GM21423 (cell line): Measurements from ENCODE around the gene MRPS34.
"Not testable (repeated sequence)": the region's sequence is repeated elsewhere in the genome, so short reads cannot be mapped to it uniquely, and the experiment has no call there.

Experiments used
- ATAC-seq: cut with Tn5 transposase; IDR thresholded peaks from one replicate; pipeline ENCODE4 v1.9.1; 2021; ENCODE audit warnings: mild to moderate bottlenecking, moderate library complexity; ENCODE audit not compliant: unreplicated experiment

Gene MRPS34

DNA sequence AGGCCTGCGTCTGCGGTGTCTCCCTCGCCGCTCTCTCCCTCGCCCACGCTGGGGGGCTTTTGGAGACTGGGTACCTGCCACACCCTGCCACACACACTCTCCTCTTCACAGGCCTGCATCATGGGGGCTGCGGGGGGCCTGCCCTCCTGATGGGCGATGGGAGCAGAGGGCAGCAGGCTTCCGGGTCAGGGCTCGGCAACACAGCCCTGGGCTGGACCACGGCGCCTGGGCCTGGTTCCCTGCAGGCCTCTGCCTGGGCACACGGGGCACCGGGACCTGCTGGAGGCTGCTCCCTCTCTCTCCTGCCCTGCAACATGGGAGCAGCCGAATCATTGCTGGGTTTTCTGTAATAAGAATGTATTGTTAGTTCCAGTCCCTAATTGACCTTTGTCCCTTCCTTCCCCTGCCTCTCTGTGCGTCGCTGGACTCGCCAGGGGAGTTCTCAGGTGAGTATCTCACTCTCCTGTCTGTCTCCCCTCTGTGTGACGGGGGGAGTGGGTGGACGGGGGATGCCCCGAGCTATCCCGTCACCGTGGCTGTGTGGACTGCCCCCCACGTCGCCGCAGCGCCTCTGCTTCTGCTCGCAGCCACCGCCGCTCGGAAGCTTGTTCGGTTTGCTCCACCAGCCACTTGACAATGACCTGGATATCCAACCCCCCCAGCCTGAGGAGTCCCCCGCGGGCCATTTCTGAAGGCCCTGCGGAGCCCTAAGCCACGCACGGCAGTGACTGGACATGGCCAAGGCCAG, 15.0 kb downstream of the MRPS34 start:
- ATAC-seq = no peak

DNA sequence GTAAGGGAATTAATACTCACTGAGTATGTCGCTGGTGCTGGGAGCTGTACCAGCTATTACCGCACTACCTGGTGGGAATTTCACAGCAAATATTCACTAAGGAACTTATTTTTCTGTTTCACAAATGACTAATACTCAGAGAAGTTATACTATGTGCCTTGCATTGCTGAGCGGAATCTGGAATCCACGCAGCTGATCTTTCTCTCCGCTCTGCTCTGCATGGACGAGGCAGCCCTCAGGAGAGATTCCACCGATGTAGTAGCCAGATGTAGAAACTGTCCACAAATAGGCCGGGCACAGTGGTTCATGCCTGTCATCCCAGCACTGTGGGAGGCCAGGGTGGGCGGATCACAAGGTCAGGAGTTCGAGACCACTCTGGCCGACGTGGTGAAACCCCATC, 18.7 kb downstream of the MRPS34 start:
- ATAC-seq = no peak

DNA sequence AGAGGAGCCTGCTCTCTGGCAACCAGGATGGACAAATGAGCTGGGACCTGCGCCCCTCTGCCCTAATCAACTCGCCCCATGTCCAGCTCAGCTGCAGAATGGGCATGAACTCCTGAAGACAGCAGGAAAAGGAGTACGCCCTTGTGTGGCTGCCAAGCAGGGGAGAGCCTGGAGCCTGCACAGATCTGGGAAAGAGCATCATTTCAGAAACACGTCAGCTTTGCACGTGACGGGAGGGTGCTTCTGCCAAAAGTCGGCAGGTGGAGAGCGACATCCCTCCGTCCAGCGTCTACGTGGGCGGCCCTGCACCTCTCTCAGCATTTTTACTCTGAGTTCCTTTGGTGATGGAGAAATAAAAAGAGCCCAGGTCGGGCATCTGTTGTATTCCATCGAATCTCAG, 20.1 kb downstream of the MRPS34 start:
- ATAC-seq = no peak

DNA sequence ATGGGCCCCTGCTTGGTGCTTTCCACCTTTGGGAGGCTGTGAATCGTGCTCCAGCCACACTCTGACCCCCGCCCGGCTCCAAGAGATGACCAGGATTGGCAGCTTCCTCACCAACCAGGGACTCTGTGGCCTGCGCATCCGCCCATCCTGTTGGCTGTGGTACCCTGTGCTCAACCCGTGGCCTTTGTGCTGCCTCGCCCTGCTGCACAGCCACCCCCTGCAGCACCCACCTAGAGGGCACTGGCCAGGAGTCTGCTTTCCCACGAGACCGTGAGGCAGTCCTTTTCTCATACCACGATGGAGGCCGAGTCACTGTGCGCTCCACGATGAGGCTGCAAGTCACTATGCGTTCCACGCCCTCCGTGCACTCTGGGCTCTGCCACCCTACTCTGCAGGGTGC, 21.0 kb downstream of the MRPS34 start:
- ATAC-seq = no peak

DNA sequence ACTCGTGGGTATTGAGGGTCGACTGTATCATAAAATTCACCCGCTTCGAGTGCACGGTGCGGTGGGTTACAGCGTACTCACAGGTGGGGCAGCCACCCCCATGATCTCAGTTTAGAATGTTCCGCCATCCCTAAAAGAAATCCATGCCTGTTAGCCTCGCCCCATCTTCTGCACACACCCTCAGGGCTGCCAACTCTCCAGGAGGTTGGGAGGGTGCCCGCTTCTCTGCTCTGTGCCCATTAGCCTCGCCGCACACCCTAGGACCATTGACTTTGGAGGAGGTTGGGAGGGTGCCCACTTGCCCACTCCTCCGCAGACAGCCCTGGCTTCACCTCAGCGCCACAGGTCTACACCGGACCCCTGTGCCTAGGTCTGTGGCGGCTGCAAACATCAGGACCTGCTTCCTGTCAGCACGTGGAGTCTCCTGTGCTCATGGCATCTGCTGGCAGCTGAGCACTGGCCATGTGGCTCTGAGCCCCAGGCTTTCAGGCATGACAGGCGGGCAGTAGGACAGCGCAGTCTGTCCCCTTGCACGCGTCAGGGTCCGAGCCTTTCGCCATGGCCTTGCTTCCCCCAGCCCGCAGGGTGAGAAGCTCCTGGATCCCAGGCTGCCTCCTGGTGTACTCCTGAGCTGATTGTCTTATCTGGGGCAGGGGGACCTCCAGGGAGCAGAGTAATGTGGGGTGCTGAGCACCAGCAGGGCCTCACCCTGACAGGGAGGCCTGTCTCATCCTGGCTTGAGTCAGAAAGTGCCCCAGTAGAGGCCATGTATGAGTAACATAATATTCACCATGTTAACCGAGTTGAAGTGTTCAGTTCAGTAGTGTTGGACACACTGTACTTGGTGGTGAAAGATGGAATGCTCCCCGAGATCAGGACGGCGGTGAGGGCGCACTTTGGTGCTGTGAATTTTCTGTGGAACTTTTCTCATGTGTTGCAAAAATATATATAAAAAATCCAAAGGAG, 23.5 kb downstream of the MRPS34 start:
- ATAC-seq = no peak

DNA sequence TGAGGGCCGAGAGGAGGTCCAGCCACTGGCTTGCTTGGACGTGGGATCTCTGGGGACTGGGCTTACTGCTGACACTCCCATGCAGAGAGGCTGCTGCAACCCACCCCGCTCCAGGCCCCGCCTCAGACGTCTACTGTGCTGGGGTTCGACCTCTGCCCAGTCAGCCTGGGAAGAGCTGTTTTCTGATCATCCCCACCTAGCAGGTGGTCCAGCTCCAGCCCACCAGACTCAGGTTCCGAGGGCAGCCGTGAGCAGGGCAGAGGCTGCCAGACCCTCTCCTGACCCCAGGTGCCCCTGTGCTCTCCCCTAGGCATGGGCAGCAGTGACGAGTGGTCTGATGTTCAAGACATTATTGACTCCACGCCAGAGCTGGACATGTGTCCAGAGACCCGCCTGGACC, 25.0 kb downstream of the MRPS34 start:
- ATAC-seq = no peak

DNA sequence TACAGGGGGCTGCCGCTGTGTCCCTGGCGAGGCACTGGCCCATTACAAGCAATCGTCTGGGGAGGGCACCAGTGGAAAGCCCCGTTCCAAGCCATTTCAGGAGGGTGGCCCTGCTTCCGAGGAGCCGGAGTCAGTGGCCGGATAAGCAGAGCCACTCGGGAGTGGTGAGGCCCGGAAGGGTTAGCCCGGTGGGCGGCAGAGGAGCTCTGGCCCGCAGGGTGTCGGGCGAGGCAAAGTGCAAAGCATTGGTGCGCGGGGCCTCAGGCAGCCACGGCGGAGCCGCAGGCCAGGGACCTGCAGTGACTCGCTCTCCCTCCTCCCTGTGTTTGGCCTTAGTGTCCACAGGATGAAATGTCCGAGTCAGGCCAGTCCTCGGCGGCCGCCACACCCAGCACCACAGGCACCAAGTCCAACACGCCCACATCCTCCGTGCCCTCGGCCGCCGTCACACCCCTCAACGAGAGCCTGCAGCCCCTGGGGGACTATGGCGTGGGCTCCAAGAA, 26.2 kb downstream of the MRPS34 start:
- ATAC-seq = no peak

DNA sequence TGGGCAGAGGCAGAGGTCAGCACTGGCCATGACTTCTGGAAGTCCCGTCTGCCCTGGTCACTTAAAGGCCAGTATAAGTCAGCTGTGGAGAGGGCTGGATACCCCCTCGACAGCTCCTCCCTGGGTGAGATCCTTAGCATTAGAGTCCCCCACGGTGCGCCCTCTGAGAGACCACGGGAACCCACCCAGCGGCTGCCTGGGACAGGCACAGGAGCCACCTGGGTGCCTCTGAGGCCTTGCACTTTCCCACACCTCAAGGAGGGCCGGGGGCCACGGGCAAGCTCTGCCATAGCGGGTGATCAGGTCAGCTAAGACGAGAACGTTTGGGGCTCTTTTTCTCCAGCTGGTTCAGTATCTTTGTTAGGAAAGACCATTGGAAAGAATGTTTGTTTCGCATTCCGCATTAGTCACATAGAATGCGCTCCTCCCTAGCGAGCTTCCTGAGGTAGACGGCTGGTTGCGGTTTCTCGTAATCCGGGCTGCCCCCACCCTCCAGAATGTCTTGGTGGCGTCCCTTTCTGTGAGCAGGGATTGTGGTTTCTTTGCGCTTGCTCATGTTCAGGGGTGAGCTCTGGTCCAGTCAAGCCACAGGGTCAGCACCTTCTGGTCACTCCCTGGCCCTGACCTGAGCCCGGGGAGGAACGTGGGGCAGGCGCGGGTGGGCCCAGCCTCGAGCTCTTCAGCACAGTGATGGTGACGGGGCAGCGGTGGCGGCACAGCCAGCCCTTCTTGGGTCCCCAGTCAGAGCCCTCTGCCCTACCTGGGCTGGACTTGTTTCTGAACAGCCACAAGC, 26.8 kb downstream of the MRPS34 start:
- no peak for ATAC-seq

DNA sequence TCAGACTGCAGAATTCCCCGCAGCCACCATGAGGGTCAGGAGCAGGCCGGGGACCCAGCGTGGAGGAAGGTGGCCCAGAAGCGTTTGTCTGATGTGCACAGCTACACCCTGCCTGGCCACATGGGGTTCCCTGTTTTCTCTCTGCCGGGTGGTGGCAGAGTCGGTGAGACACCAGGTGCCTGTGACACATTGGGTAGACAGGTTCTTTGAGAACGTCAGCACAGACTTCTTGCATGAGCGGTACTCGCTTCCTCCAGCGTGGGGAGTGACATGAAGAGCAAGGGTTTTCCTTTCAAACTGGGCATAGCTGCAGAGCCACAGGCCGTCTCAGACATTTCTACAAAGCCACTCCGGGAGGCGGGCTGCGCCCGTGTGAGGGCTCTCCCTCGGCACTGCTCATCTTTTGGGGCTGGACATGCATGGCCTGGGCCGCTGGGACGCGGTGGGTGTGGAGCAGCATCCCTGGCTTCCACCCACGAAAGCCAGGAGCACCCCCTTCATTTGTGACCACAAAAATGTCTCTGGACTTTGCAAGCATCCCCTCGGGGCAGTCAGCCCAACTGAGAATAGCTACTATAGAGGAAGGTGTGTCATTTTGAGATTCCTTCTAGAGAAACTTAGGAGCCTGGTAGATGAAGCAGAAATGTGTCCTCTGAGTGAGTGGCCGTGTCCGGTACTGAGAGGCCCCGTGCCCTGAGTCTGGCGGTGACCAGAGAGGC, 27.6 kb downstream of the MRPS34 start:
- ATAC-seq = no peak

DNA sequence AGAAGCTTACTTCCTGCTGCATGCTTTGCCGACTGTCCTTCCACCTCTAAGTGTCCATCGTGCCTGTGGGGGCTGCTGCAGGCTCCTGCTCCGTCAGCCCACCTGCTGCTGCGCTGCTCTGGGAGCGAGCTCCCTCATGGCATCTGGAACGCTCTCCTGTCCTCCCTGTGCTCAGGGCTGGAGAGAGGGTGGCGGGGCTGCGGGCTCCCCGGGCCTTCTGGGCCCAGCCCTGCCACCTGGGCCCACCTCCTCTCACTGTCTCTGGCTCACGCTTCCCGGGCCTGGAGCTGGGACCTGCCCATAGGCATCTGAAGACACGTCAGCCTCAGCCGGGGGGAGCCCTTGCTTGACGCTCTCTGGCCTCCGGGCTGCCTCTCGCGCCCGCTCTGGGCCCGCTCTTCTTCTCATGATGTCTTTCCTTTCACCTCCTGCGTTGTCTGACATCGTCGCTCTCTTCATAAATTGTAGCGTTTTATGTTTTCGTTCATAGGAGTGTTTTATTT, 28.5 kb downstream of the MRPS34 start:
- no peak for ATAC-seq

DNA sequence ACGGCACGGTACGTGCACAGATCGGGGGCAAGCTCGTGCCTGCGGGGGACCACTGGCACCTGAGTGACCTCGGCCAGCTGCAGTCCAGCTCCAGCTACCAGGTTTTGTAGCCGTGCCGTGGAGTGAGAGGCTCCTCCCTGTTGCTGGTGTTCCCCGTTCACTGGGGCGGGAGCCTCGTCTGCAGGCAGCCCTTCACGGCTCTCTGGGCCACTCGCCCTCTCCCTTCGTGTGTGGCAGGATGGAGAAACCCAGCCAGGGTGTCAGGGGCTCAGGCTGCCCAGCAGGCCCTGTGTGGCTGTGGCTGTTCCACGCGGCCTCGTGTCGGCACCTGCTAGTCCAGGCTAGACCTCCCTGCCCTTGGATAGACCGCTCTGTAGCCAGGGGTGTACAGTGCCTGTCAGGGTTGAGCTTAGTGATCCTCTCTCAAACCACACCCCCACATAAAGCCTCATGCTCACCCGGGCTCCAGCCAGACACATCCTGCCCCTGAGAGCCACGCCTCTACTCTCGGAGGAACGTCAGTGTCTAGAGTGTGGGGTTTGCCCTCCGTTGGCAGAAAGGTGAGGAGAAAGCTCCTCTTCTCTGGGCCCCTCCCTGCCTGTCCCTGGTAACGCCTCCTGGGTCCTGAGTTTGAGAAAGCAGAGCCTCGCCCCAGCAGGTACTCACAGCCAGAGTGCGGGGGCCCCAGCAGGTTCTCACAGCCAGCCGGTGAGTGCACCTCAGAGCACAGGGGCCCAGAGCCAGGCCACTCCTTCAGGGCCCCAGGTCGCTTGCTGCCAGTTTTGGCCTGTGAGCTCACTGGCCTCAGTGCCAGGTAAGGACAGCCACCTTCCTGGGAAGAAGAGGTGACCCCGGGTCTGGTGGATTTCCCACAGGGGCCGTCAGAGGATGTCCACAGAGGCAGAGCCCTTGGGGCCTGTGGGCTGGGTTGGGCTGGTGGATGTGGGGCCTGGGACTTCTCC, 29.3 kb downstream of the MRPS34 start:
- ATAC-seq = no peak

DNA sequence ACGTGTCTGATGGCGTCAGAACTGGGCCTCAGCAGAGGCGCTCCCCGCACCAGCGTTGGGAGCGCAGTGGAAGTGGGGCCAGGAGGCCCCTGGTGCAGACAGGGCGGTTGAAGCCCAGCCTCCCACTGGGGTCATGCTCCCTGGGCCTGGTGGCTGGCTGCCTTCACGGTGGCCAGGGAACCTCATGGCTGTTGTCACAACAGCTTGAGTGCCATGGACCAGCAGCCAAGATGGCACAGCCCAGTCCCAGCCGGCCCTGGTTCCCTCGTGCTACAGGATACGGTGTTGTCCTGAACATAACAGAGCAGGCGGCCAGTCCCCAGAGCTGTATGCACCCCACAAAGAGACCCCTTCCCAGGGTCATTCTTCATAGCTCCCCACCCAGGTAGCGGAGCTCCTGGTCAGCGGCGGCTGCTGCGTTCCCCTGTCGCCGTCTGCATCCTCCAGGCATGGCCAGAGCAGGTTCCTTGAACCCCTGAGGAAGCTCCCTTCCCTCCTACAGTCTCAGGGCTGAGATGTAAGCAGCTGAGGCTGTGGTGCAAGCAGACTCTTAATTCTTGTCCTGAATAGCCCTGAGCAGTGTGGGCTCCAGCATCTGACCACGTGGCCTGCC, 31.3 kb downstream of the MRPS34 start:
- ATAC-seq = no peak

DNA sequence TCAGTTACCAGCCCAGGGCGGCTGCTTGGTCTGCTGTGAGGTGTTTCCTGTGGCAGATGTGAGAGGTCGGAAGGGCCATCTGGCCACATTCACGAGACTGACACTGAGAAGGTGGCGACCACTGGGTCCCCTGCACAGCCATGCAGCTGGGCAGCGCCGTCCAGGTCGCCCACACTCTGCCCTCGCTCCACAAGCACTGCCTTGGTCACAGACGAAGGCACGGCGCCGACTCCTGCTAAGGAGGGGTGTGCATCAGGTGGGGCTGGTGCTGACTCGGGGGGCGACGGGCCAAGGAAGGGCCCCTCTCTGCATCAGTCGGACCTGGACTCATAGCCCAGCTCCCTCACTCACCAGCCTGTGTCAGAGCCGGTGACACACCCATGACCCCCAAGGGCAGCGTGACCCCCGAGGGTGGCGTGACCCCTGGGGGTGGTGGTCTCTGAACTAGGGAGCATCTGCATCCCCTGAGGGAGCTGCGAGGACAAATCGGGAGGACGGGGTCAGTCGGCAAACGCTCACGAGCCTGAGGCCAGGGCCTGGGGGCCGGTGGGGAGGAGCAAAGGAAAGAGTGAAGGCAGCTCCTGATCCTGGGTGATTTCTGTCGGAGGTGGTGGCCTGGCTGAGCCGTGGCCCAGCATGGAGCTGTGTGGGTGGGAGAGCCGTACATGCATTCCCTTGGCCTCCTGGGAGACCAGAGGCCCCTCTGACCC, 32.0 kb downstream of the MRPS34 start:
- no peak for ATAC-seq

DNA sequence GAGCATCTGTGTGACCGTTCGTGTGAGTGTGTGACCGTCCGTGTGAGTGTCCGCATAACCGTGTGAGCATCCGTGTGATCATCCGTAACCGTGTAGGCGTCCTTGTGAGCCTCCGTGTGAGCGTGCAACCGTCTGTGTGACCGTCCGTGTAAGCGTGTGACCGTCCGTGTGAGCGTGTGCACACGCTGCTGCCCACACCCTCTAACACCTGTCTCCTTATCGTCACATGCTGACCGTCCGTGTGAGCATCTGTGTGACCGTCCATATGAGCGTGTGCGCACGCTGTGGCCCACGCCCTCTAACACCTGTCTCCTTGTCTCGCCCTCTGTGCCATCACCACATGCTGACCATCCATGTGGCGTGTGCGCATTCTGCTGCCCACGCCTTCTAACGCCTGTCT, 32.7 kb downstream of the MRPS34 start:
- ATAC-seq = no peak

DNA sequence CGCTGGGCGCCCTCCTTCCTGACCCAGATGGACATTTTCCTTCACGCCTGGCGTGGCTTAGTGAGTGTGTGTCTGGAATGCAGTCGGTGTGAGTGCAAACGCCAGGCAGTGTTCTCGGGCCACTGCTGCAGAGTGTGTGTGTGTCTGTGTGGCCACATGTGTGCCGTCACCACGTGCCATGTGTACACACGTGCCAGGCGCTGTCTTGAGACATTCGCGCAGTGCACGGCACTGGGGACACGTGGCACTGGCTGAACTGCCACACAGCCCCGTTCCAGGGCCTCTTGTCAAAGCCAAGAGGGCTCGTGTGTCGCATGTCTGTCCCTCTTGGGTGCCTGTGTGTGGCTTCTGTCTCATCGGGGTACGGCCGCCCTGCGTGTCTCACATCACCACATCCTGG, 38.1 kb downstream of the MRPS34 start:
- no peak for ATAC-seq

DNA sequence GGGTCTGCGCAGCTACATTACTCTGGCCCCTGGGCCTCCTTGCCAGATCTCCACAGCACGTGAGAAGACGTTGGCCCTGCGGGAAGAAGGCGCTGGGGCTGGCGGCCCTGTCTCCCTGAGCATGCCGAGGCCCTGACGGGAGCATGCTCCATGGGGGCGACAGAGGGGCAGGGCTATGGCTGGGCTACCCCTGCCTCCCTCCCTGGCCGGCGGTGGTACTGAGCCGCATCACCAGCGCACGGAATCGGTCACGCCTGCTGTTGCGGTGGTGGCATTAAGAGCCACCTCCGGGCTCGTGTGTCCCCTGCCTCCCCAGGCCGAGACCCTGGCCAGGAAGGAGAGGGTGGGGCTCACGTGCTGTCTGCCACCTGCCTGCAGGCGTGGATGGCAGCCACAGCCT, 38.8 kb downstream of the MRPS34 start:
- no peak for ATAC-seq

DNA sequence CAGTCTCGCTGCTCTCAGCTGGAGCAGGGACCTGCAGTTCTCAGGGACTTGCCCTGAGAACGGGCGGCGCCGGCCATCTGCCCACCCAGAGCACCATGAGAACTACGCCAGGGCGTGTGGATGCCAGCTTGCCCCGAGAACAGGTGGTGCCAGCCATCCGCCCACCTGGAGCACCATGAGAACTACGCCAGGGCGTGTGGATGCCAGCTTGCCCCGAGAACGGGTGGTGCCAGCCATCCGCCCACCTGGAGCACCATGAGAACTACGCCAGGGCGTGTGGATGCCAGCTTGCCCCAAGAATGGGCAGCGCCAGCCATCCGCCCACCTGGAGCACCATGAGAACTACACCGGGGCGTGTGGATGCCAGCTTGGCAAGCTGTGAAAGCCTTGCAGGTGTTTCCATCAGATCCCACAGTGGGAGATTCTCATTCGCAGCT, 40.4 kb downstream of the MRPS34 start:
- ATAC-seq = not testable (repeated sequence)

DNA sequence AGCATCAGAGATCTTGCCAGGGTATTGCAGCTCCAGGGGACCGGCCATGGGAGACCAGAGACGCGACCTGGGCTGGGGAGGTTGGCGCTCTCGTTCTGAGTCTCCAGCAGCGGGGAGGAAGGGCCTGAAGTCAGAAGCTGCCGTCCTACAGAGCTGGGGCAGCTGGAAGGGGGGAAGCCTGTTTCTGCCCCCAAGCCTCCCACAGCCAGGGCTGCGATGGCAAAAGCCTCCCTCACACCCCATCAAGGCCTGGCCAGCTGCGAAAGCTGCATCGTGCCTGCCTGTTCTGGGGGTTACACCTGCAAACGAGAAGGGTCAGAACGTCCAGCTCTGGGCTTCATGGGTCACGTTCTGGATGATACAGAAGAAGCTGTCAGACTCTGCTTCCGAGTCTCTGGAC, 40.9 kb downstream of the MRPS34 start:
- ATAC-seq = no peak
